GM03348 (cell line): ENCODE results near the gene DAAM1.

Experiments
- DNase-seq: peaks from one replicate; pipeline ENCODE4 v3.0.0; 2012; ENCODE audit warnings: low spot score

The DAAM1 gene

DNA sequence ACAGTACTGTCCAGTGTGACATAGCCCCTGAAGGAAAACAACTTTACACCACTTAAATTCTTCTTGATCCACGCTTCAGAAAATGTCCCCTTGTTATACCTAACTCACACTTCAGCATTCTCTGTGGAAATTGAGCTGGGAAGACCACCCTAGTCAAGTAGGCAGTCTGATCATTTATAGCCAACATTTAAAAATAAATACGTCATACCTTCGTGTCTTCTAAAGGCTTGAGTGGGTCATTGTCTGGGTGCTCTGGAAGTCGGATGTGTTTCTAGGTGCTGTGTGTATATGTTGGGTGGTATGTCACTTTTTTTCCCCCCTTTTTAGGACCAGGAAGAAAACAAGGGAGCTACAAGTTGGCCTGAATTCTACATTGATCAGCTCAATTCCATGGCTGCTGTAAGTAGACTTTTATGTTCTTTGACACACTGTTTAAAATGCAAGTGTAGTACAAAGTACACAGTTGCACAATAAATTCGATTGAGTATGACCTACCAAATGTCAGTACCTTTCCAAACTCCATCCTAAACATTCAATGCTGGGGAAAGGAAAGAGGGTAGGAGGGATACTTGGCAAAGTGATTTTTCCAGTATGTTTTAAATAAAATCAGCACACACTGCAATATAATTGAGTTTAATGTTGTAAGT is 126.6 kb downstream of the DAAM1 start:
- no peak for DNase-seq

DNA sequence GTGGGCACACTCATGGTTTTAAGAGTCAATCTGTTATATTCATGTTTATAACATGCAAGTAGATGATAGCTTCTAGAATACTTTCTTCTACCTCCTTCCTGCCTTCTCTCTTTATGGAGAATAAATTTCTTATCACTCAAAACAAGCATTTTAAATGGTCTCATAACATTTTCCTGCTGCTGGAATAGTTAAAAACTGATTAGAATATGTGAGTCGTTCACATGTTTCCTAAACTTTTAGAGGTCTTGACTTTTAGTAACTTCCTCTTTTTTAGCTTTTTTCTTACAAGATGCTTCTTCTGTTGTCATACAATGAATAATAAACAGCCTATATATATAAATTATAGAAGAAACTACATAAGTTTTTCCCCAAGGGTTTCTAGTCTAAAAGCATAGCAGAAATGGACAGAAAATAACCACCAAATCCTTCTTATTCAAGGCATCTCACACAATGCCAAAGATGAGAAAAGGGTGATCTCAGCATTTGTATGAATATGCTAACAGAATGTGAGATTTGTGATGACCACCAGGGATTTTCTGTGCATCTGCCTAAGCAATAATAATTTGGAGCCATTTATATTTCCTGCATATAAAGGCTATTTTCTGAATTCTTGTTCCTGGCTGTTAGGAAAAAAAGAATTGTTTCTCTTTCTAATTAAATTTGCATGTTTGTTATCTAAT is 127.8 kb downstream of the DAAM1 start:
- no peak for DNase-seq

DNA sequence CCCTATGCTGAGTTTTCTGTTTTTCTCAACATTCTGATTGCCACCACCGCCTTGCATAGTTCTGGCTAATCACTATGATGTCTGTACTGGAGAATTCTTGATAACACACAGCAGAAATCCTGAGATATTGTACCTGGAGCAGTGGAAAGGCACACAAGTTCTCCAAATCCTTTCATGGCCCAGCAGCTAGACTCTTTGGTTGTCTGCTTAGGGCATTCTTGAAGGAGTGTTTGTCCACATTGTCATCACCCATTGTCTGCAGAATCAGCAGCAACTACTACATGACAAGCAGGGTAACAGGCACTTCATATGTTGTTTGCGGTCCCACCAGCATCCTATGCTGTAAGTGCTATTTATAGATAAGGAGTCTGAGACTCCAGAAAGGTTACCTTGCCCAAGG is 128.9 kb downstream of the DAAM1 start:
- DNase-seq = no peak

DNA sequence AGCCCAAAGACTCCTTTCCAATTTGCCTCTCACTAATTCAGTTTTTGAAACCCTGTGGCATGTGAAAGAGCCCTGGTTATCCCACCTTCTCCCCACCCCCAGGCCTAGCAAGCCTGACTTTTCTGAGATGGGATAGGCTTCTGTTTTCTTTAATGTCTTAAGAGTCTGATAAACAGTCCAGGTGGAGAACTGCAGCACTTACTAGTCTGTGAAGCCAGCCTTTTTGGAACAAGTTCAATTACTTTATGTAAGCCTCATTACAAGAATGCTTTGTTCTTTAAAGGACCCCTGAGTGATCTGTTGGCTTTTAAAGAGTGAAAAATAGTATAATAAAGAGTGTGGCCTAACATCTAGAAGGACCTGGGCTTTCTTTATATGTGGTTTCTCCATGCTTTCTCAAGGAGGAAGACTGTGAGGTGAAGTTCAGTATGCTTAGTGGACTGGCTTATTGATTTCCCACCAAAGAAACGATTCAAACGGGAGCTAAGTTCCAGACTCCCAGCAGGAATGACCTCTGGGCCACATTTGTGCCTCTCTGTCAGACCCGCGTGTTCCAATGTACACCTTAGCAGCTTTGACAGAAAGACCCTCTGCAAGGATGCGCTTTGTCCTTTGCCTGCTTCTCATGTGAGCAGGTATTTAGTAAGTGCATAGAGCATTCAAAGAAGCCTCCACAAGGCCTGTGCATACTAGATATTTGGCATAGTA is 129.5 kb downstream of the DAAM1 start:
- no peak for DNase-seq

DNA sequence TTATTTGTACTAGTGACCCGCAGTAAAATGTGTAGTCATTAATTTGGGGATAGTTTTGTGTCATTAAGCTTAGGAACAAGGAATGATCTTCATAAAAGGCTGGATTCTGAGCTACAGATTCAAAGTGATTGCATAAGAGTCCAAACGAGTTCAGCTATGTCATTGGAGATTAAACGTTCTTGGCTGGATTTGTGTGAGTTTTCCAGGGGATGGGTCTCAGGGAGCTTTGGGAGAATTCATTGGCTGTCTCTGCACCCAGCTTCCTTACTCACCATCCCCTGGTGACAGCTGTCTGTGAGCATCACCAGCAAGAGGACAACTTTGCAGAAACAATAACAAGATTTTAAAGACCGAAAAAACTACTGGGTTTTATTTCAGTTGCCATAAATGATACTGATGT is 130.4 kb downstream of the DAAM1 start:
- no peak for DNase-seq

DNA sequence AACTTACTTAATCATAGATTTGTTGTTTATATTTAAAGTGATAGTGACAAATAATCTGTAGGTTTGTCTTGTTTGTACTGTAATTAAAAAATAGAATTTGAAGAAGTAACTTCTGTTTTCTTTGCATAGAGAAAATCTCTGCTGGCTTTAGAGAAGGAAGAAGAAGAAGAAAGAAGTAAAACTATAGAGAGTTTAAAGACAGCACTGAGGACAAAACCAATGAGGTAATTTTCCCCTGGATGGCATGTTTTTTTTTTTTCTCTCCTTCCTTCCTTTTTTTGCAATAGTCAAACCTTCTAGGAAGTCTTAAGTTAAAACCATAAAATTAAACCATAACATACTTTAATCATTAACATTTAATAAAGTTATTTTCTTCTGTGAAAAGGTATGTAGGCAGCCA is 131.9 kb downstream of the DAAM1 start:
- no peak for DNase-seq

DNA sequence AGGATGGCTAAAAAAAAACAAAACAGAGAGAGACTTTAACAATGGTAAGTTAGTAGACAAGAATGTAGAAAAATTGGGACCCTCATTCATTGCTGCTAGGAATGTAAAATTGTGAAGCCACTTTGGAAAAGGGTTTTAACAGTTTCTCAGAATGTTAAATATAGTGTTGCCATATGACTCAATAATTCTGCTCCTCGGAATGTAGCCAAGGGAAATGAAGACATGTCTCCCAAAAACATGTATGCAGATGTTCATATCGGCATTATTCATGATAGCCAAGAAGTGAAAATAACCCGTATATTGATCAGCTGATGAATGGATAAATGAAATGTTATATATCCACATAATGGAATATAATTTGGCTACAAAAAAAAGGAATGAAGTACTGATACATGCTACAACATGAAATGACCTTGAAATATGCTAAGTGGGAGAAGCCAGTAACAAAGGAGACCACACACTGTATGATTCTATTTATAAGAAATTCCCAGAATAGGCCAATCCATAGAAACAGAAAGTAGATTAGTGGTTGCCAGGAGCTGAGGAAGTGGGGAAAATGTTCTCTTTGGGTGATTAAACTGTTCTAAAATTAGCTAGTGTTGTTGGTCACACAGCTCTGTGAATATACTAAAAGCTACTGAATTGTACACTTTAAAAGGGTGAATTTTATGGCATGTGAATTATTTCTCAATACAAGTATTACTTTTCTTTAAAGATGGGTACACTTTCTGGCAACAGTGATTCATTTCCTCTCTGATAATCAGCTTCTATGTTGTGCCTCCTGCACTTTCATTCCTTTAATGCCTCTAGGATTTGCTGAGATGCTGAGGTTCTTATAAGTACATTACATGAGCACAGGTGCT is 132.5 kb downstream of the DAAM1 start:
- peak; percentile 31 for DNase-seq

DNA sequence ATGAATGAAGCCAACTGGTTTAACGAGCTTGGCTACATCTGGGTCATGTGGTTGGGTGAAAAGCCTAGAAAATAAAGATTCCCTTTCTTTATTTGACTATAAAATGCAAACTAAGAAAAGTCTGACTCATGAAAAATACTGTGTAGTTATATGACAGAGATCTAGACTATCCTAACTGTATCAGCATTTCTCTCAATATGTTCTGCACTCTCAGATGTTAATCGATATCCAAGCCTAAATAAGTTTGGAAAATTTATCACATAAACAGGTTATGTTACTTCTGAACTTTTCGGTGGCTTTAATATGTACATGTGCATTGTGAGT is 133.1 kb downstream of the DAAM1 start:
- no peak for DNase-seq

DNA sequence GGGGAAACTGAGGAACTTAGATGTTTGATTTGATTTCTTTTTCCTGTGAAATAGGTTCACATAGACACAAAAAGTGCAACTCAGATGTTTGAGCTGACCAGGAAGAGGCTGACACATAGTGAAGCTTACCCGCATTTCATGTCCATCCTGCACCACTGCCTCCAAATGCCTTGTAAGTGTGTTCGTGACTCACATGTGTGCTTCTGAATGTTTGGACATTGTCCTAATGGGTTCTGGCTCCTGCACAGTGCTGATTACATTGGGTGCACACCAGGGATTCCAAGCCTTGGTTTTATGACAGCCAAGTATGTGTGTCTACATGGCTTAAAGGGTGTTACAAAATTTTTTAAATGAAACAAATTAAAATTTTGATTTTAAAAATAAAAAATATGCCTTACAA is 137.4 kb downstream of the DAAM1 start:
- peak; percentile 45 for DNase-seq

DNA sequence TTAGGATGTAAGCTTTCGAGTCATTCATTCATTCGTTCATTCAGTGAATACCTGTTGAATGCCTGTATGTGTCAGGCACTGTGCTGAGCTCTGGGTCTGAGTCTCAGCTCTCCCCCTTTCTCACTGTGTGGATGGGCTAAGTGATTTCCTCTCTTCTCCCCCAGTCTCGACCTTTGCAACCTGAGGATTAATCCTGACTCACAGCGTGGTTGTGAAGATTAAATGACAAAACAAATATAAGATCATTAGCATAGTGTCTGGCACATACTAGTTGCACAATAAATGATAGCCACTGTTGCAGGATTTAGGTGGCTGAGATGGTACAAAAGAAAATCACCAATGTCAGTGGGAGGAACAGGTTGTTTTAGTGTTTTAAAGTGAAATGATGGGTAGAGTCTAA is 140.0 kb downstream of the DAAM1 start:
- no peak for DNase-seq

DNA sequence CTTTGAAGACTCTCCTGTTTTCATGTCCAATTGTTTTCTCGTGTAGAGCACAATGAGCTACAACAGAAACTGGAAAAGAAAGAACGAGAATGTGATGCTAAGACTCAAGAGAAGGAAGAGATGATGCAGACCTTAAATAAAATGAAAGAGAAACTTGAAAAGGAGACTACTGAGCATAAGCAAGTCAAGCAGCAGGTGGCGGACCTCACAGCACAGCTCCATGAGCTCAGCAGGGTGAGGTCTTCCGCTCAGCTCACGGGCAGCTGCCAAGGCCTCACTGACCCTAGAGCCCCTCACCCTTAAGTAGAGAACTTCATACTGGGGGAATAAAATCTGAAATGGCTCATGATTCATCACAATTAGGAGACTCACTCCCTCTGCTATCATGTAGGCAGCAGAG is 142.0 kb downstream of the DAAM1 start:
- DNase-seq = no peak

DNA sequence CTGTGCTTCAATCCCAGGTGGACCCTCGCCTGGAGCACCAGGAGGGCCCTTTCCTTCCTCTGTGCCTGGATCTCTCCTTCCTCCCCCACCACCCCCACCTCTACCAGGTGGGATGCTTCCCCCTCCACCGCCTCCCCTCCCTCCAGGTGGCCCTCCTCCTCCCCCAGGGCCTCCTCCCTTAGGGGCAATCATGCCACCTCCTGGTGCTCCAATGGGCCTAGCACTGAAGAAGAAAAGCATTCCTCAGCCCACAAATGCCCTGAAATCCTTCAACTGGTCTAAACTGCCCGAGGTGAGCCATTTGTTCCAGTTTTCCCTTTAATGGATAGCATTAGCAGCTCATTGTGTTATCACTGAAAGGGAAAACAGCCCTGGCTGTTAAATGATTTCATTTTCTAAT is 142.8 kb downstream of the DAAM1 start:
- no peak for DNase-seq

DNA sequence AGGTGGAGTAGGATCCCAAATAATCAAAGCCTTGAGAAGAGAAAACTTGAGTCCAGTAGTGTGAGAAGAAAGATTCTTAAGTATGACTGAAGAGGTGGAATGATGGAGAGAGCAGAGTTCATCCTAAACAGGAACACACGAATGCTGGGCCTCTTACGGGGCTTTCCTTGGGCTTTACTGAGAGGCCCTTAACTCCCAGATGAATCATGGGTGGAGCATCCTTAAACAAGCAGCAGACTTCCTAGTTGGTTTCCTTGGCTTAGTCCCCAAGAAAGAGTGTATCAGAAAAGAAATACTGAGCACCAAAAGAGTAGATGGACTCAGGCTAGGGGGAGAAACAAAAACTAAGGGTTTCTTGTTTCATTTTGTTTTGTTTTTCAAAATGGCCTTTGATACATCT is 144.3 kb downstream of the DAAM1 start:
- DNase-seq = peak; percentile 72

DNA sequence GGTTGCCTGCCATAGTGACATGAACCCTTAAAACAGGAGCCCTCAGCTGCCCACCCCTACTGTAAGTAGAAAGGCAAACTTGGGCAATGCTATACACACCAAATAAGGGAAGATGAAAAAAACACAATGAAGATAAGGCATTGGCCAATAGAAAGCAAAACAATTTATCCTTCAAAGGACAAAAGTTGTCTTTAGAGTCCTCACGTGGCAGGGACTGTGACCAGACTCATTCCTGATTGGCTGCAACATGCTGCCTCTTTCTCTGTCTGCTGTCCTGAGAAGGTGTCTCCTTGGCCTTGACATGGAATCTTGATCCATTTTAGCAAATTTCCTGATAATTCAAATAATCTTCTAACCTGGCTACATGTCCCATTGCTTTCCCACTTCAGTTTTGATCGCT is 144.8 kb downstream of the DAAM1 start:
- DNase-seq = no peak

DNA sequence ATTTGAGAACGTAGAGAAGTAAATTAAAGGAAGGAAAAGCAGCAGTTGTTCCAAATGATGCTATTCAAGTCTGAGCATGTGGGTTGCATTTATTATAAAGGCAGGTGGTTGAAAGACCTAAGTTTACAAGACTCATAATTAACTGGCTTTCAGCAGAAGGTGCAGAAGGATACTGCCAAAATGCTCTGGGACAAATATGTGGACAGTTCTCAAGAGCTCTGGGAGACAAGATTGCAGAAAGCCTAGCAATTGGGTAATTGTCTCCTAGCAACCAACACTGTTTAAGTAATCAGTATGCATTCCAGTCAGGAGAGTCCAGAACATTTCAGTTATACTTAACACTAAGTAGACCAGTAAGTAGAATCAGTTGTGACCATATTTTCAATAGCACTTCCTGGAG is 145.2 kb downstream of the DAAM1 start:
- peak; percentile 81 for DNase-seq

DNA sequence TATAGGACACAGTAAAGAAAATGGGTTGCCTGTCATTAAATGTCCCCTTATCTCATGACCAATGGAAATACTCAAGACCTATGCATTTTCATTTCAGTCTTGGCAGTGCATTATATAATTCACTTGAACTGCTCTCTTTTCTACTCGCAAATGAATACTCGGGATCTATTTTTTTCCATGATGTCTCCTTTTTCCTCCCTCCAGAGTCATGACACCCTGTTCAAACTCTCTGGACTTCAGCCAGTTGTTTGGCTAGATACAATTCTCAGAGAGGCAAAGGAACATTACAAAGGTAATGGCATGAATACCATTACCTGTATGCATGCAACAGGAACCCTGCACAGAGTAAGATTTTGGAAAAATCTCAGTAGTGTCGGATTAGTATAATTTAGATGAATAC is 145.8 kb downstream of the DAAM1 start:
- no peak for DNase-seq

DNA sequence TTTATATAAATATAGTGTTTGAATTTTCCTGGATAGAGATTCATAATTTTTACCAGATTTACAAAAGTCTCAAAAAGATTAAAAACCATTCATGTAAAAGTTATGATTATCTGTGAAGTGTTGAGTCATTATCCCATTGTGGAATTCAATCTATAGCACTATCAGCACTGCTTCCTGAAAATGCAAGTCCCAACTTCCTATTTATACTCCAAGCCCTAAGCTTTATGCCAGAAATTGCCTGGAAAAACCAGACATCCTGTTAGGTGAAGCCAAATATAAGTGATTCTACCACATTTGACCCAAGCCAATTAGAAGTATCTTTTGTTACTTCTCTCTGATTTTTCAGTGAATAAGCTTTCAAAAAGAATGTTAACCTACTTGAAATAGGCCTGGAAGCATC is 147.6 kb downstream of the DAAM1 start:
- DNase-seq = no peak

DNA sequence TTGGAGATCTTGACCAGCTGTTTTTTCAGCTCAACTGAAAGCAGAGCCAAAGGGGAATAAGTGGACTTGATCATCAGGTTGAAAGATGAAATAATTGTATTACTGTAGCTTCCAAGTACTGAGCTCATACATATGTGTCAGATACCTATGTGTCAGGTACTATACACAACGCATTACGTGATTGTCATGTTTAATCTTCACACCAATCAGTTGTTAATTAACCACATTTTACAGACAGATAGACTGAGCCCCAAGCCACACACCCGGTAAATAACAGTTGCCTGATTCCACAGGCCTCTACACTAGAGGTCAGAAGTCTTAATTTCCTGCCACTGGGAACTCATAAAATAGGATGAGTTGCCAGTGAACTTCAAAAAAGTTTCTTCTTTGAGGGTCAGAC is 148.2 kb downstream of the DAAM1 start:
- DNase-seq = no peak

DNA sequence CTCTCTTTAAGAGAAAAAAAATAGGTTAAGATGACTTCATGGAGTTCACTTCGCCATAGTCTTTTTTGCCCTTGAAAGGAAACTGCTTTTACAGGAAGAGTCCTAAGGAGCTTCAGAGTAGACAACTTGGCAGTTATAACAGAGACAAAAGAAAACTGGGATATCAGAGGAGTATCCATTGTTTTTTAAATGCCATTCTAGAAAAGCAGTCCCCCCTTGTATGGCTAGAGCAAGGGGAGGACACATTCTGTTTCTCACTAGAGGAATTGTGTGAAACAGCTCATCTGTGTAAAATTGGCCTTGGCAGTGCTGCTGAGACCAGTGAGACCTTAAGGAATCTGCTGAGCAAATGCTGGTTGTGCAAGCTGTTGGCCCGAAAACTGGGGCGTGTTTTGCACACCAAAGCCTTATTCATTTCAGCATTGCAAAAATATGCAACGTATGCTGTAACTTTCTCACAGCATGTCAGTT is 148.7 kb downstream of the DAAM1 start:
- DNase-seq = peak; percentile 42

DNA sequence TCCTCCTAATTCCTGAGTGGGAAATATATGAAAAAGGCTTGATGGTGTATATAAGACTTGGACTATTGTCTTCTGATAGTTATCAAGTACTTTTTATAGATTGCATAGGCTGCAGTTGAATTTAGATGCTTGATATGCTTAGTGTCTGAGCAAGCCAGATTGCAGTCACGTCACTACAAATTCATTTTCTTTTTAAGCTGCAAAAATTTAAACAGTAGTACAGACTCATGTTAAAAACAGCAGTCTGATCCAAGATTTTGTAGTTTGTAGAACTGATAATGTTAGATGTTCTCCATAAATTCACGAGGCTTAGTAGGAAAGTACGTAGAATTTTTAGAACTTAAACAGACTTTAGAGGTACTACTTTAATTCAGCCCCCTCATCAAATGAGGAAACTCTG is 150.3 kb downstream of the DAAM1 start:
- no peak for DNase-seq

DNA sequence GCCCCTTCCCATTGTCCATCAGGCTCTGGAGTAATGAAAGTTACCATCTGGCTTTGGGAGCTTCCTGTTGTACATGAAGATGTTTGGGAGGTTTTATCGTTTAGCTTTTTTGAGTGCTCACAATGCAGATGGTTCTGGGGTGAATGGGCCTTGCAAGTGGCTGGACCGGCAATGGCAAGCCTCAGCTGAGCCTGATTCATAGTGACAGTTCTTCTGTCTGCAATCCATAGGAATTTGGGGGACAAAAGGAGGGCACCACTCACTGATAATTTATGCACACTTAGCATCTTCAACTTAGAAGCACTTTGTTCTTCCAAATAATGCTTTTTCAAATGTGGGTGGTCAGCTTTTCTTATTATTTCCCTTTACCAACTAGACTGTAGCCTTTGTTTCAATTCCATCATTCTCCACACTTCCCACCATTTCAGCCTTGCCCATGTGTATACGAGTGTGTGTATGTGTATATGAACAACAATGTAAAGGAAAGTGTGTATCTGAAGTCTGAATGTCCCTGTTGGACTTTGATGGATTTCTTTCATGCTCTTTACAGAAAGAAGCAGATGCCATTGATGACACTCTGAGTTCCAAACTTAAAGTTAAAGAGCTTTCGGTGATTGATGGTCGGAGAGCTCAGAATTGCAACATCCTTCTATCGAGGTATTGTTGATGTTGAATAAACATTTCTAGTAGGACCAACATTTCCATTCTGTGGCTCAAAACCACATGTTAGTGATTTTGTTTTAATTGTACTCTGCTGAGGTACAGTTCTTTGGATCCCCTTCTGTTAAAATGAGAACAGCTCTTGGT is 151.3 kb downstream of the DAAM1 start:
- no peak for DNase-seq
